Body of pancreas (tissue), 4 donors: ENCODE measurements around the gene LRP2. TPM values are rescaled to one million over a fixed set of nuclear protein-coding genes. Genes with fewer than 3 reads are reported as not detected.
"Not testable (repeated sequence)": the region's sequence is repeated elsewhere in the genome, so short reads cannot be mapped to it uniquely, and the experiment has no call there.

Source experiments
- ATAC-seq: fragments of 150-250 bp; one replicate; pipeline ENCODE4 v1.9.1; 2016
- DNase-seq, 4 donors: peaks; one replicate each; pipeline ENCODE4 v3.0.0-alpha.2; 2019
- H3K27ac ChIP-seq, 4 donors: fragments of 200-600 bp; sonication (generic); 1 replicate in 3 of 4; 2 replicates in 1 of 4; pipeline versions ENCODE4 v1.5.1 to v1.6.1; 2016 to 2019; ENCODE audit warnings: mild to moderate bottlenecking in 1 of 4, mixed read lengths in 1 of 4, moderate library complexity in 1 of 4
- H3K27me3 ChIP-seq, 2 donors: fragments of 200-600 bp; sonication (generic); one replicate each; pipeline ENCODE4 v1.6.0; 2016; ENCODE audit warnings: mild to moderate bottlenecking in 1 of 2
- H3K36me3 ChIP-seq, 2 donors: fragments of 200-600 bp; sonication (generic); replicated peaks in 1 of 2; 2 replicates each; pipeline ENCODE4 v1.5.1; 2016; ENCODE audit warnings: low read depth in 2 of 2; ENCODE audit not compliant: insufficient read depth in 1 of 2
- H3K4me1 ChIP-seq: fragments of 200-600 bp; sonication (generic); one replicate; pipeline ENCODE4 v1.6.0; 2016
- H3K4me3 ChIP-seq, 2 donors: fragments of 200-600 bp; sonication (generic); 1 replicate in 1 of 2; 2 replicates in 1 of 2; pipeline ENCODE4 v1.5.1; 2016 to 2019
- H3K9me3 ChIP-seq, 3 donors: fragments of 200-600 bp; sonication (generic); 1 replicate in 2 of 3; 2 replicates in 1 of 3; pipeline ENCODE4 v1.5.1; 2016
- POLR2A ChIP-seq, 3 donors: fragments of 450-650 bp; IDR thresholded peaks; one replicate each; pipeline ENCODE4 v1.6.1; 2016; ENCODE audit warnings: antibody characterized with exemption in 3 of 3, mild to moderate bottlenecking in 2 of 3
- WGBS, 2 donors: methylation state at CpG; one replicate each; pipeline ENCODE4 v1.1.5; 2017; 5-methylcytosine and 5-hydroxymethylcytosine counted together
- intact Hi-C: fragments of 100-400 bp; cut with DNase I; formaldehyde crosslinking; loops from one replicate; pipeline ENCODE4 v1.15.1; 2023
- total RNA-seq, 2 donors: library from RNA; depleted of rRNA; stranded (reverse); fragments of >200 nt; gene quantifications; one replicate each; pipeline ENCODE4 v1.1.0, GENCODE V29; 2016
- TF ChIP-seq, protein P1 (sequence below), 7 experiments: fragments of 450-650 bp in 4 of 7; fragments of 200-600 bp in 3 of 7; sonication (generic) in 3 of 7; IDR thresholded peaks; one replicate each; pipeline ENCODE4 v1.5.1; 2016 to 2019; ENCODE audit warnings: antibody characterized with exemption in 7 of 7

LRP2 gene
- total RNA-seq: under 1 TPM in 1 of 2 donors, not detected in 1; under 0.01 TPM

- Histone ChIP-seq H3K4me3 (peak within 1 kb of the TSS in 1 of 2 donors; percentile 20), H3K4me1 (peaks cover 37% of the 10 kb centered on the region), H3K36me3 (no peaks in the 10 kb centered on the region), H3K9me3 (no peaks in the 10 kb centered on the region), H3K27me3 (peaks cover 0 to 21% of the 10 kb centered on the region in 2 donors), H3K27ac (no peak within 1 kb of the TSS)
- DNase-seq: peak in 2 of 4 donors; percentile 11 to 16
- peak; percentile 20 for ATAC-seq
- 1 to 2% methylated on average over 12 to 73 of the region's 75 CpGs for WGBS, 2 donors
- intact Hi-C loops: no loop called here
- TF ChIP-seq POLR2A (IDR thresholded peaks at IDR 0.05): no peak
- TF ChIP-seq, protein P1, sequence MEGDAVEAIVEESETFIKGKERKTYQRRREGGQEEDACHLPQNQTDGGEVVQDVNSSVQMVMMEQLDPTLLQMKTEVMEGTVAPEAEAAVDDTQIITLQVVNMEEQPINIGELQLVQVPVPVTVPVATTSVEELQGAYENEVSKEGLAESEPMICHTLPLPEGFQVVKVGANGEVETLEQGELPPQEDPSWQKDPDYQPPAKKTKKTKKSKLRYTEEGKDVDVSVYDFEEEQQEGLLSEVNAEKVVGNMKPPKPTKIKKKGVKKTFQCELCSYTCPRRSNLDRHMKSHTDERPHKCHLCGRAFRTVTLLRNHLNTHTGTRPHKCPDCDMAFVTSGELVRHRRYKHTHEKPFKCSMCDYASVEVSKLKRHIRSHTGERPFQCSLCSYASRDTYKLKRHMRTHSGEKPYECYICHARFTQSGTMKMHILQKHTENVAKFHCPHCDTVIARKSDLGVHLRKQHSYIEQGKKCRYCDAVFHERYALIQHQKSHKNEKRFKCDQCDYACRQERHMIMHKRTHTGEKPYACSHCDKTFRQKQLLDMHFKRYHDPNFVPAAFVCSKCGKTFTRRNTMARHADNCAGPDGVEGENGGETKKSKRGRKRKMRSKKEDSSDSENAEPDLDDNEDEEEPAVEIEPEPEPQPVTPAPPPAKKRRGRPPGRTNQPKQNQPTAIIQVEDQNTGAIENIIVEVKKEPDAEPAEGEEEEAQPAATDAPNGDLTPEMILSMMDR (IDR thresholded peaks at IDR 0.05): peak in 2 of 7 experiments; percentile 3 to 17
Observed at GRCh38 chr2:169362118-169362893, at the start of gene LRP2. TSS of gene LRP2 (minus strand) at chr2:169362534. CDS start at chr2:169362399, 135 bp downstream.

DNA sequence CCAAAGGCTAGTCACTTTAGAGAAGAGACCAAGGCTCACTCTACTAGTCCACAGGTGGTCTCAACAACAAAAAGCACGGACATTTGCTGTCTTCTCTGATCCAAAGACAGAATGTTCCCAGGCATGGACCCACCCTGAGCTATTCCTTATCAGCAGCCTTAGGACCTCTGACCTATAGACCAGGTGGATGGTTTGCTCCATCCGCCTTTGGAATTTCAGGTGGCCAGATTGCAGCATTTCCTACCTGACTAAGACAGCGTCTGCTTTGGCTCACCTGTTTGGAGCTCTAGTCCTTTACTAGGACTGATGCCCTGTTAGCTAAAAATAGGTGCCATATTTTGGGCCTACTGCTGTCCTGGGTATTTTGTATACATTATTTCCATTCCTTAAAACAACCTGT lies 44.6 kb upstream of the LRP2 start:
- Histone ChIP-seq H3K4me3 (no peak overlapping the region), H3K4me1 (no peaks in the 10 kb centered on the region), H3K36me3 (no peaks in the 10 kb centered on the region), H3K27me3 (no peaks in the 10 kb centered on the region), H3K9me3 (no peaks in the 10 kb centered on the region), H3K27ac (no peak overlapping the region)
- WGBS, 2 donors: 69 to 73% methylated on average over 3 of the region's 3 CpGs
- no peak for DNase-seq
- no peak for ATAC-seq
- intact Hi-C loops: no loop called here
- TF ChIP-seq POLR2A (IDR thresholded peaks at IDR 0.05): no peak
- TF ChIP-seq, protein P1 (IDR thresholded peaks at IDR 0.05): no peak

DNA sequence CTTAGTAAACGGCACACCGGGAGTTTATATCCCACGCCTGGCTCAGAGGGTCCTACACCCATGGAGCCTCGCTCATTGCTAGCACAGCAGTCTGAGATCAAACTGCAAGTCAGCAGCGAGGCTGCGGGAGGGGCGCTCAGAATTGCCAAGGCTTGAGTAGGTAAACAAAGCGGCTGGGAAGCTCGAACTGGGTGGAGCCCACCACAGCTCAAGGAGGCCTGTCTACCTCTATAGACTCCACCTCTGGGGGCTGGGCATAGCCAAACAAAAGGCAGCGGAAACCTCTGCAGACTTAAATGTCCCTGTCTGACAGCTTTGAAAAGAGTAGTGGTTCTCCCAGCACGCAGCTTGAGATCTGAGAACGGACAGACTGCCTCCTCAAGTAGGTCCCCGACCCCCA lies 37.2 kb upstream of the LRP2 start:
- H3K4me1 ChIP-seq, H3K9me3 ChIP-seq, DNase-seq, H3K27me3 ChIP-seq, H3K36me3 ChIP-seq, H3K27ac ChIP-seq, H3K4me3 ChIP-seq, intact Hi-C loops, ATAC-seq: not testable (repeated sequence)
- WGBS, 2 donors: 81 to 82% methylated on average over 7 to 13 of the region's 13 CpGs

DNA sequence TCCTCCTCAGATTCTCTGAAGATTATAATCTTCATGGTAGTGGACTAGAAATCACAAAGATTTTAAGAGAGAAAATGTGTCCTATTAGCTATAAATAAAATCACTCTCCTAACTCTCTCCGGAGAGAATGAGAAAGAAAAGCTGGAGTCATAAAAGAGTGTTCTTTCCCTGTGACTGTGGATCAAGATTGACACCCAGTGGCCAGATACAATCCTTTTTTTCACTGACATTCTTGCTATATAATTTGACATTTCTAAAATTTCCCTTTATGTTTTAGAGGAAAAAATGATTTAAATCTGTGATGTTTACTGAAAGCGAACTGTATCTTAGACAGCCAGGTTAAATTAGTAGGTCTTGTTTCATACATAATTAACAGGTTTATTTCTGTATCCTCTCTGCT lies 35.4 kb upstream of the LRP2 start:
- Histone ChIP-seq H3K9me3 (no peaks in the 10 kb centered on the region), H3K36me3 (no peaks in the 10 kb centered on the region), H3K4me1 (no peaks in the 10 kb centered on the region), H3K27me3 (no peaks in the 10 kb centered on the region), H3K27ac (no peak overlapping the region), H3K4me3 (no peak overlapping the region)
- DNase-seq: no peak
- intact Hi-C loops: no loop called here
- WGBS, 2 donors: 48 to 57% methylated on average over 2 of the region's 2 CpGs
- no peak for ATAC-seq
- no peak for TF ChIP-seq POLR2A (IDR thresholded peaks at IDR 0.05)
- TF ChIP-seq, protein P1 (IDR thresholded peaks at IDR 0.05): peak in 4 of 7 experiments; percentile 9 to 20 (median 12)

- Histone ChIP-seq H3K36me3 (no peaks in the 10 kb centered on the region), H3K27me3 (no peaks in the 10 kb centered on the region), H3K27ac (no peak overlapping the region), H3K4me3 (no peak overlapping the region), H3K9me3 (no peaks in the 10 kb centered on the region), H3K4me1 (no peaks in the 10 kb centered on the region)
- DNase-seq (no peak), ATAC-seq (no peak)
- 67 to 69% methylated on average over 9 of the region's 9 CpGs for WGBS, 2 donors
- TF ChIP-seq, protein P1 (IDR thresholded peaks at IDR 0.05): no peak
- TF ChIP-seq POLR2A (IDR thresholded peaks at IDR 0.05): no peak
- intact Hi-C loops: no loop called here
Observed at GRCh38 chr2:169395821-169396374, 33.6 kb upstream of the LRP2 start.
